Keratinocyte (primary cell): ENCODE results near the gene ICOS. TPM values are rescaled to one million over a fixed set of nuclear protein-coding genes. Genes with fewer than 3 reads are reported as not detected.

Source experiments
- DNase-seq: peaks from one replicate; pipeline ENCODE4 v3.0.0-alpha.2; 2011; ENCODE audit warnings: low read depth, missing footprints, low spot score
- FAIRE-seq: peaks from 2 replicates; lab custom pipeline; 2011; peaks lifted over from hg19 to GRCh38; lab: Jason Lieb, UNC
- H2AFZ ChIP-seq: 2 replicates; pipeline ENCODE4 v1.6.0; 2012; ENCODE audit warnings: low read length, control low read depth, inconsistent platforms; ENCODE audit not compliant: control insufficient read depth
- H3K27ac ChIP-seq: 2 replicates; pipeline ENCODE4 v1.5.1; 2011; ENCODE audit warnings: low read length; ENCODE audit not compliant: control insufficient read depth, insufficient read depth
- H3K27me3 ChIP-seq: 3 replicates; pipeline ENCODE4 v1.6.0; 2011; ENCODE audit warnings: low read length; ENCODE audit not compliant: control insufficient read depth, insufficient read depth; ENCODE audit errors: extremely low read depth
- H3K36me3 ChIP-seq, 2 experiments: 2 replicates in 1 of 2; 3 replicates in 1 of 2; pipeline ENCODE4 v1.5.1; 2011; ENCODE audit warnings: low read length in 2 of 2, mild to moderate bottlenecking in 1 of 2; ENCODE audit not compliant: control insufficient read depth in 2 of 2, insufficient read depth in 2 of 2; ENCODE audit errors: extremely low read depth in 1 of 2
- H3K4me1 ChIP-seq: 3 replicates; pipeline ENCODE4 v1.5.1; 2011; ENCODE audit warnings: low read length; ENCODE audit not compliant: control insufficient read depth, insufficient read depth; ENCODE audit errors: extremely low read depth
- H3K4me2 ChIP-seq: 3 replicates; pipeline ENCODE4 v1.6.0; 2011; ENCODE audit warnings: low read depth, low read length; ENCODE audit not compliant: control insufficient read depth, insufficient read depth; ENCODE audit errors: extremely low read depth
- H3K4me3 ChIP-seq, 3 experiments: fragments of 200-600 bp in 1 of 3; sonication (generic) in 1 of 3; 2 replicates in 2 of 3; 3 replicates in 1 of 3; pipeline ENCODE4 v1.5.1; 2011 to 2016; ENCODE audit warnings: low read length in 3 of 3, mild to moderate bottlenecking in 3 of 3, control low read depth in 2 of 3, inconsistent platforms in 1 of 3, low read depth in 1 of 3, mixed read lengths in 1 of 3, mixed run types in 1 of 3, moderate library complexity in 1 of 3; ENCODE audit not compliant: control insufficient read depth in 2 of 3, insufficient read depth in 2 of 3; ENCODE audit errors: extremely low read depth in 1 of 3
- H3K79me2 ChIP-seq: 2 replicates; pipeline ENCODE4 v1.6.0; 2012; ENCODE audit warnings: low read length; ENCODE audit not compliant: control insufficient read depth, insufficient read depth
- H3K9ac ChIP-seq: 3 replicates; pipeline ENCODE4 v1.6.0; 2011; ENCODE audit warnings: low read length; ENCODE audit not compliant: control insufficient read depth, insufficient read depth; ENCODE audit errors: extremely low read depth
- H3K9me1 ChIP-seq: 3 replicates; pipeline ENCODE4 v1.6.0; 2011; ENCODE audit warnings: low read length; ENCODE audit not compliant: control insufficient read depth, insufficient read depth; ENCODE audit errors: extremely low read depth
- H3K9me3 ChIP-seq: 2 replicates; pipeline ENCODE4 v1.5.1; 2012; ENCODE audit warnings: low read depth, low read length; ENCODE audit not compliant: control insufficient read depth
- H4K20me1 ChIP-seq: 3 replicates; pipeline ENCODE4 v1.6.0; 2011; ENCODE audit warnings: low read length; ENCODE audit not compliant: control insufficient read depth, insufficient read depth; ENCODE audit errors: extremely low read depth
- EZH2 ChIP-seq: IDR thresholded peaks from one replicate; pipeline ENCODE4 v1.6.1; 2012; ENCODE audit warnings: inconsistent platforms, mild to moderate bottlenecking, low read length, moderate library complexity
- dilution Hi-C: fragments of 300-500 bp; cut with MboI; formaldehyde crosslinking; loops from one replicate; pipeline ENCODE4 v1.7.0; 2020; ENCODE audit warnings: low sequenced_read_pairs; ENCODE audit not compliant: extremely low pct_ligation_motif_present
- polyA plus RNA-seq, 5 experiments: library from polyadenylated mRNA; depleted of rRNA in 3 of 5; stranded (reverse) in 3 of 5; stranded (forward) in 1 of 5; unstranded in 1 of 5; fragments of >200 nt; gene quantifications; 1 replicate in 1 of 5; 2 replicates in 3 of 5; 3 replicates in 1 of 5; pipeline versions ENCODE4 v1.2.1 to v1.2.3, GENCODE V29; 2011 to 2012; ENCODE audit warnings: missing spikeins in 2 of 5, low read depth in 1 of 5, low replicate concordance in 1 of 5
- TF ChIP-seq, protein P1 (sequence below), 3 experiments: IDR thresholded peaks in 1 of 3; conservative IDR thresholded peaks in 1 of 3; optimal IDR thresholded peaks in 1 of 3; 2 replicates in 2 of 3; 3 replicates in 1 of 3; pipeline versions ENCODE3 to v1.5.1; 2011; ENCODE audit warnings: low read length in 3 of 3, mild to moderate bottlenecking in 3 of 3, moderate library complexity in 2 of 3, control low read depth in 1 of 3, inconsistent platforms in 1 of 3; ENCODE audit not compliant: insufficient read depth in 2 of 3; ENCODE audit errors: extremely low read depth in 1 of 3

Gene ICOS
- polyA plus RNA-seq, 1 donor (not counting 4 experiments of a cell fraction or from before 2014, with no cell fraction given) = not detected

GRCh38 chr2:203973676-203974075, 37.1 kb downstream of the ICOS start:
- H3K4me2 ChIP-seq = no peak overlapping the region
- no peak for TF ChIP-seq EZH2
- TF ChIP-seq, protein P1, sequence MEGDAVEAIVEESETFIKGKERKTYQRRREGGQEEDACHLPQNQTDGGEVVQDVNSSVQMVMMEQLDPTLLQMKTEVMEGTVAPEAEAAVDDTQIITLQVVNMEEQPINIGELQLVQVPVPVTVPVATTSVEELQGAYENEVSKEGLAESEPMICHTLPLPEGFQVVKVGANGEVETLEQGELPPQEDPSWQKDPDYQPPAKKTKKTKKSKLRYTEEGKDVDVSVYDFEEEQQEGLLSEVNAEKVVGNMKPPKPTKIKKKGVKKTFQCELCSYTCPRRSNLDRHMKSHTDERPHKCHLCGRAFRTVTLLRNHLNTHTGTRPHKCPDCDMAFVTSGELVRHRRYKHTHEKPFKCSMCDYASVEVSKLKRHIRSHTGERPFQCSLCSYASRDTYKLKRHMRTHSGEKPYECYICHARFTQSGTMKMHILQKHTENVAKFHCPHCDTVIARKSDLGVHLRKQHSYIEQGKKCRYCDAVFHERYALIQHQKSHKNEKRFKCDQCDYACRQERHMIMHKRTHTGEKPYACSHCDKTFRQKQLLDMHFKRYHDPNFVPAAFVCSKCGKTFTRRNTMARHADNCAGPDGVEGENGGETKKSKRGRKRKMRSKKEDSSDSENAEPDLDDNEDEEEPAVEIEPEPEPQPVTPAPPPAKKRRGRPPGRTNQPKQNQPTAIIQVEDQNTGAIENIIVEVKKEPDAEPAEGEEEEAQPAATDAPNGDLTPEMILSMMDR (optimal IDR thresholded peaks at IDR 0.05 in 1 of 3, IDR thresholded peaks at IDR 0.05 in 1 of 3, conservative IDR thresholded peaks at IDR 0.05 in 1 of 3; ENCODE audit: extremely low read depth in 1 of 3, insufficient read depth in 2 of 3, low read length in 3 of 3) = no peak
- H3K4me3 ChIP-seq = no peak overlapping the region
- no peaks in the 10 kb centered on the region for H3K79me2 ChIP-seq
- FAIRE-seq (no peak), DNase-seq (no peak)
- no peak overlapping the region for H3K9ac ChIP-seq
- H2AFZ ChIP-seq = no peak overlapping the region
- no peaks in the 10 kb centered on the region for H4K20me1 ChIP-seq
- H3K4me1 ChIP-seq = no peaks in the 10 kb centered on the region
- dilution Hi-C loops = no loop called here
- no peak overlapping the region for H3K27ac ChIP-seq
- H3K9me1 ChIP-seq = no peaks in the 10 kb centered on the region
- no peaks in the 10 kb centered on the region for H3K36me3 ChIP-seq
- H3K27me3 ChIP-seq = no peaks in the 10 kb centered on the region
- H3K9me3 ChIP-seq = no peaks in the 10 kb centered on the region

GRCh38 chr2:203975912-203976311, 39.3 kb downstream of the ICOS start:
- no peaks in the 10 kb centered on the region for H3K27me3 ChIP-seq
- dilution Hi-C loops = no loop called here
- no peak overlapping the region for H2AFZ ChIP-seq
- no peaks in the 10 kb centered on the region for H4K20me1 ChIP-seq
- H3K4me3 ChIP-seq = no peak overlapping the region
- H3K9ac ChIP-seq = no peak overlapping the region
- no peak for TF ChIP-seq EZH2
- TF ChIP-seq, protein P1 (optimal IDR thresholded peaks at IDR 0.05 in 1 of 3, IDR thresholded peaks at IDR 0.05 in 1 of 3, conservative IDR thresholded peaks at IDR 0.05 in 1 of 3; ENCODE audit: extremely low read depth in 1 of 3, insufficient read depth in 2 of 3, low read length in 3 of 3) = no peak
- H3K9me3 ChIP-seq = no peaks in the 10 kb centered on the region
- H3K79me2 ChIP-seq = no peaks in the 10 kb centered on the region
- H3K9me1 ChIP-seq = no peaks in the 10 kb centered on the region
- no peaks in the 10 kb centered on the region for H3K36me3 ChIP-seq
- H3K4me2 ChIP-seq = no peak overlapping the region
- no peaks in the 10 kb centered on the region for H3K4me1 ChIP-seq
- DNase-seq (no peak), FAIRE-seq (no peak)
- no peak overlapping the region for H3K27ac ChIP-seq
